Kidney epithelial cell (primary cell): ENCODE data around the gene C4orf36. TPM values are rescaled to one million over a fixed set of nuclear protein-coding genes. Genes with fewer than 3 reads are reported as not detected.
"Not testable (repeated sequence)": the region's sequence is repeated elsewhere in the genome, so short reads cannot be mapped to it uniquely, and the experiment has no call there.

Experiments used
- DNase-seq: peaks from one replicate; pipeline ENCODE4 v3.0.0-alpha.2; 2010; ENCODE audit warnings: low read depth
- H3K27me3 ChIP-seq: 2 replicates; pipeline ENCODE4 v1.6.0; 2011; ENCODE audit warnings: low read length; ENCODE audit not compliant: control insufficient read depth, insufficient read depth
- H3K36me3 ChIP-seq: 2 replicates; pipeline ENCODE4 v1.5.1; 2011; ENCODE audit warnings: low read length; ENCODE audit not compliant: control insufficient read depth, insufficient read depth
- H3K4me3 ChIP-seq: 2 replicates; pipeline ENCODE4 v1.5.1; 2011; ENCODE audit warnings: low read depth, mild to moderate bottlenecking, control low read depth, low read length
- total RNA-seq: library from RNA; depleted of rRNA; stranded (reverse); fragments of >200 nt; gene quantifications from 2 replicates; pipeline ENCODE4 v1.2.3, GENCODE V29; 2015
- TF ChIP-seq, protein P1 (sequence below): IDR thresholded peaks from 2 replicates; pipeline ENCODE4 v1.5.1; 2011; ENCODE audit warnings: mild to moderate bottlenecking, moderate library complexity, low read length, control low read depth, inconsistent platforms; ENCODE audit not compliant: insufficient read depth, poor library complexity, severe bottlenecking

C4orf36 gene
- total RNA-seq, 1 donor from 2014 or later, result 0.71 TPM

DNA sequence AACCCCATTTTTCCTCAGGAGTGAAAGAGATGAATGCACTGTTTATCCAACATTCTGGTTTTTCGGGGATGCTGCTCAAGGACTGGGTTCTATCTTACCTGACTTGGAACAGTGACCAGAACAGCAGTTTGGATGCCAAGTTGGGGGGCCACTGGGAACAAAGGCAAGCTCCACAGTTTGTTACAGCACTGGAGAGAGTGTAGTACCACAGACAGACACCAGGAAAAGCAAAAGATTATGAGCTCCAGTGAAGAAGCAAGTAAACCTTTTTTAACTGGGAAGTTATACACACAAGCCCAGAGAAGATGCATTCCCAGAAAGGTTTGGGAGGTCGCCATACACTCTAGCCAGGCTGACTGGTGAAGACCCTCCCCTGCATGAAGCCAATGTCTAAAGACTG lies 13.6 kb downstream of the C4orf36 start:
- H3K27me3 ChIP-seq, result no peaks in the 10 kb centered on the region
- DNase-seq, result no peak
- TF ChIP-seq, protein P1, sequence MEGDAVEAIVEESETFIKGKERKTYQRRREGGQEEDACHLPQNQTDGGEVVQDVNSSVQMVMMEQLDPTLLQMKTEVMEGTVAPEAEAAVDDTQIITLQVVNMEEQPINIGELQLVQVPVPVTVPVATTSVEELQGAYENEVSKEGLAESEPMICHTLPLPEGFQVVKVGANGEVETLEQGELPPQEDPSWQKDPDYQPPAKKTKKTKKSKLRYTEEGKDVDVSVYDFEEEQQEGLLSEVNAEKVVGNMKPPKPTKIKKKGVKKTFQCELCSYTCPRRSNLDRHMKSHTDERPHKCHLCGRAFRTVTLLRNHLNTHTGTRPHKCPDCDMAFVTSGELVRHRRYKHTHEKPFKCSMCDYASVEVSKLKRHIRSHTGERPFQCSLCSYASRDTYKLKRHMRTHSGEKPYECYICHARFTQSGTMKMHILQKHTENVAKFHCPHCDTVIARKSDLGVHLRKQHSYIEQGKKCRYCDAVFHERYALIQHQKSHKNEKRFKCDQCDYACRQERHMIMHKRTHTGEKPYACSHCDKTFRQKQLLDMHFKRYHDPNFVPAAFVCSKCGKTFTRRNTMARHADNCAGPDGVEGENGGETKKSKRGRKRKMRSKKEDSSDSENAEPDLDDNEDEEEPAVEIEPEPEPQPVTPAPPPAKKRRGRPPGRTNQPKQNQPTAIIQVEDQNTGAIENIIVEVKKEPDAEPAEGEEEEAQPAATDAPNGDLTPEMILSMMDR, result no peak
- H3K36me3 ChIP-seq, result no peaks in the 10 kb centered on the region
- H3K4me3 ChIP-seq, result no peak overlapping the region

DNA sequence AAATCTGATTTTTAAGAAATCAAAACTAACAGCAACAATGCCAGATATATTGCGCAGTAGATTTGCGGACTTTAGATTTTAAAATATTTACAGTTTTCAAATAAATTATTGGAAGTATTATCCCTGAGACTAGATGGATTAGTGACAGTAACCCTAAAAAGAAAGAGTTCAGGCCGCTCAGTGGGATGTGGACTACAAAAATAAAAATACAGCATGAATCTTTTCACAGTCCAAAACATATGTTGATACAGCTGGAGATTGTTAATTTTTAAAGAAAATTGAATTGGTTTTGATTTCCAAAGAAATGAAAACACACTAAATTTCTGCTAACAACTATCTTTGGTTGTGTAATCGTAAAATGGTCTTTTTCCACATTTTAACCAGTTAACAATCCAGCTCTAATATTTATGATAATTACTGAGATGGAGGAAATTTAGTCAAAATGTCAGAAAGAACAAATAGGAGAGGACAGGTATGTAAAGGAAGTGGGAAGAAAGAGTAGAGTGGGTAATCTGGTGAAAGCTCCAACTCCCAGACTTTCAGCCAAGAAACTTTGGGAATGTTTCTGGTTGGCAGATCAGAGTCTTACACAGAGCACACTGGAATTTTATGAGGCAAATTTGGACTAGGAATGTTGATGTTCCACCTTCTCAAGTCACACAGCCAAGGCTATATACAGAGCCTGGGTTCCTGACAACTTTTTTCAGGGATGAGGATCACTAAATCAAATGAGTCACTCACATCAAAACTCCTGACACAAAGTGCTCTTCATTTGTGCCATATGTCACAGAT lies 15.1 kb downstream of the C4orf36 start:
- Histone ChIP-seq H3K36me3 (no peaks in the 10 kb centered on the region), H3K4me3 (no peak overlapping the region), H3K27me3 (no peaks in the 10 kb centered on the region)
- no peak for DNase-seq
- TF ChIP-seq, protein P1, result no peak

DNA sequence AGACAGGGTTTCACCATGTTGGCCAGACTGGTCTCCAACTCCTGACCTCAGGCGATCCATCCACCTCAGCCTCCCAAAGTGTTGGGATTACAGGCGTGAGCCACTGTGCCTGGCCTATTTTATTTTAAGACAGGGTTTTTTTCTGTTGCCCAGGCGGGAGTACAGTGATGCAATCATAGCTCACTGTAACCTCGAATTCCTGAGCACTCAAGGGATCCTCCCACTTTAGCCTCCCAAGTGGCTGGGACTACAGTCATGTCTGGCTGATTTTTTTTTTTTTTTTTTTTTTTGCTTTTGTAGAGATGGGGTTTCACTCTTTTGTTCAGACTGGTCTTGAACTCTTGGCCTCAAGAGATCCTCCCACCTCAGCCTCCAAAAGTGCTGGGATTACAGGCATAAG lies 16.8 kb downstream of the C4orf36 start:
- H3K27me3 ChIP-seq, H3K4me3 ChIP-seq, DNase-seq, H3K36me3 ChIP-seq: not testable (repeated sequence)

DNA sequence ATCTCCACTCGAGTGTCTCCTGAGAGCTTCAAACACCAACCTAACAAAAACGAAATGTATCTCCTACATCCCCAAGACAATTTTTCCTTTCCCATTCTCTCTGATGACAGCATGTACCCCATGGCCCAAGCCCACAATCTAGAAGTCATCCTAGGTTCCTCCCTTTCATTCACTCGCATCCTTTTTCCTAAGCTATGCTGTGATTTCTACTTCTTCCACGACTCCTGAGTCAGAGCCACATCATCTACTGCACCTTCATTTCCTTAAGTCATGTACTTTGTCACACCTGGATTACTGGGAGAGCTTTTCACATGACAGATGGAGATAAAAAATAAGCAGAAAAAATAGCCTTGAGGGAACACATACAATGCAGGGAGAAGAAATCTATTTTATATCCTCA lies 20.1 kb downstream of the C4orf36 start:
- Histone ChIP-seq H3K27me3 (no peaks in the 10 kb centered on the region), H3K4me3 (no peak overlapping the region), H3K36me3 (no peaks in the 10 kb centered on the region)
- TF ChIP-seq, protein P1, result no peak
- DNase-seq, result no peak

DNA sequence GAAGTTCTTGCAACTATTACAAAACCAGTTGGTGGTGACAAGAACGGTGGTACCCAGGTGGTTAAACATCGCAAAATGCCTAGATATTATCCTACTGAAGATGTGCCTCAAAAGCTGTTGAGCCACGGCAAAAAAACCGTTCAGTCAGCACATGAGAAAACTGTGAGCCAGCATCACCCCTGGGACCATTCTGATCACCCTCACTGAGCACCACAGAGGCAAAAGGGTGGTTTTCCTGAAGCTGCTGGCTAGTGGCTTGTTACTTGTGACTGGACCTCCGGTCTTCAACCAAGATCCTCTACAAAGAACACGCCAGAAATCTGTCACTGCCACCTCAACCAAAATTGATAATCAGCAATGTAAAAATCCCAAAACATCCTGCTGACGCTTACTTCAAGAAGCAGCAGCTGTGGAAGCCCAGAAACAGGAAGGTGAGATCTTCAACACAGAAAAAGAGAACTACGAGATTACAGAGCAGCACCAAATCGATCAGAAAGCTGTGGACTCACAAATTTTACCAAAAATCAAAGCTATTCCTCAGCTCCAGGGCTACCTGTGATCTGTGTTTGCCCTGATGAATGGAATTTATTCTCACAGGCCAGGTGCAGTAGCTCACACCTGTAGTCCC lies 21.7 kb downstream of the C4orf36 start:
- Histone ChIP-seq H3K27me3 (no peaks in the 10 kb centered on the region), H3K36me3 (no peaks in the 10 kb centered on the region), H3K4me3 (no peak overlapping the region)
- TF ChIP-seq, protein P1, result no peak
- DNase-seq, result no peak

DNA sequence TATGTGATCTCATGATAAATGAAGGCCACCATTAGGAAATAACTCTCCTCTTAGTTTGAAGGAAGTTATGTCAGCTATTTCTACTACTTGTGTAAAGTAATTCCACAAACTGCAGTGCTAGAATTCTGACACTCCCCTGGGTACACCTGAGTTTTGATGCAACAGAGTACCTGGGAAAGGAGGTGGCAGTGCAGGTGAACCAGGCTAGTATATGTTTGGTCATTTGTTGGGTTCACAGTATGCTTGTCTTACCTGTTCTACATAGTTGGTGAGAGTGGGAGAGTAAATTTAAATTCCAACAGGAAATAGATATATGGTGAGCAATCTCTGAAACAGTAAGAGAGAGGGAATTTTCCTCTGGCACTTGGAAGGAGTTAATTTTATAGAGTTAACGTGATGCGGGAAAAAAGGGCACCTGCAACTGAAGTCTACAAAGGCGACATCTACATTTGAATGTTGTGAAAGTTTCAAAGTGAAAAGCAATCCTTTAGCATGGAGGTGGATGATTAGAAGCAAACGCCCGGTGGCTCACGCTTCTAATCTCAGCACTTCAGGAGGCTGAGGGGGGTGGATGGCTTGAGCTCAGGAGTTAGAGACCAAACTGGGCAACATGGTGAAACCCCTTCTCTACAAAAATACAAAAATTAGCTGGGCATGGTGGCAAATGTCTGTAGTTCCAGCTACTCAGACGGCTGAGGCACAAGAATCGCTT lies 34.7 kb downstream of the C4orf36 start:
- no peak for DNase-seq
- Histone ChIP-seq H3K36me3 (no peaks in the 10 kb centered on the region), H3K27me3 (no peaks in the 10 kb centered on the region), H3K4me3 (no peak overlapping the region)
- TF ChIP-seq, protein P1, result no peak
